CD4-positive, alpha-beta memory T cell (primary cell): ENCODE results near the gene FXYD5. TPM values are rescaled to one million over a fixed set of nuclear protein-coding genes. Genes with fewer than 3 reads are reported as not detected.
A peak's percentile ranks its signal among the peaks of the same experiment; 100 is the strongest.
"Not testable (repeated sequence)": the region's sequence is repeated elsewhere in the genome, so short reads cannot be mapped to it uniquely, and the experiment has no call there.

Source experiments
- CTCF ChIA-PET: fragments of 350-600 bp; sonication (Branson Sonifier 250); formaldehyde crosslinking; loops from one replicate; lab custom pipeline; 2021; ENCODE audit warnings: inconsistent platforms; ENCODE audit not compliant: partially characterized antibody; lab: Charles Lee
- POLR2A ChIA-PET: fragments of 350-600 bp; sonication (Branson Sonifier 250); formaldehyde crosslinking; loops from one replicate; lab custom pipeline; 2021; ENCODE audit not compliant: partially characterized antibody; lab: Charles Lee
- DNase-seq, 5 donors: peaks; one replicate each; pipeline versions ENCODE4 v3.0.0 to v3.0.0-alpha.2; 2020 to 2022; ENCODE audit warnings: mixed read lengths in 1 of 5
- H3K27ac ChIP-seq: one replicate; pipeline ENCODE4 v1.7.0; 2013; ENCODE audit warnings: low read depth, low read length
- H3K27me3 ChIP-seq: 2 replicates; pipeline ENCODE4 v1.7.0; 2013; ENCODE audit warnings: mild to moderate bottlenecking, low read length, moderate library complexity; ENCODE audit not compliant: insufficient read depth
- H3K36me3 ChIP-seq: 2 replicates; pipeline ENCODE4 v1.7.0; 2013; ENCODE audit warnings: mild to moderate bottlenecking, low read length, moderate library complexity; ENCODE audit not compliant: insufficient read depth
- H3K4me1 ChIP-seq: 2 replicates; pipeline ENCODE4 v1.7.0; 2013; ENCODE audit warnings: mild to moderate bottlenecking, low read length, moderate library complexity; ENCODE audit not compliant: insufficient read depth
- H3K4me3 ChIP-seq, 2 donors: one replicate each; pipeline ENCODE4 v1.7.0; 2013; ENCODE audit warnings: low read length in 2 of 2, mild to moderate bottlenecking in 1 of 2
- H3K9me3 ChIP-seq, 2 donors: one replicate each; pipeline ENCODE4 v1.7.0; 2013; ENCODE audit warnings: low read length in 2 of 2, control low read depth in 1 of 2; ENCODE audit not compliant: control insufficient read depth in 1 of 2
- H3K27ac Mint-ChIP-seq, 7 donors: one replicate each; pipeline ENCODE4 v1.8.0; 2020 to 2021; ENCODE audit warnings: mixed read lengths in 7 of 7, mild to moderate bottlenecking in 6 of 7, inconsistent platforms in 3 of 7, moderate library complexity in 3 of 7
- H3K27me3 Mint-ChIP-seq, 2 donors: one replicate each; pipeline ENCODE4 v1.8.0; 2020 to 2021; ENCODE audit warnings: mixed read lengths in 2 of 2
- H3K36me3 Mint-ChIP-seq, 2 donors: one replicate each; pipeline ENCODE4 v1.8.0; 2020 to 2021; ENCODE audit warnings: mixed read lengths in 2 of 2, inconsistent platforms in 1 of 2, mild to moderate bottlenecking in 1 of 2
- H3K4me1 Mint-ChIP-seq, 4 donors: one replicate each; pipeline ENCODE4 v1.8.0; 2020 to 2021; ENCODE audit warnings: mixed read lengths in 4 of 4, mild to moderate bottlenecking in 1 of 4
- H3K4me3 Mint-ChIP-seq, 8 donors: one replicate each; pipeline ENCODE4 v1.8.0; 2020 to 2021; ENCODE audit warnings: mixed read lengths in 8 of 8, mild to moderate bottlenecking in 7 of 8, moderate library complexity in 6 of 8, inconsistent platforms in 3 of 8
- H3K9me3 Mint-ChIP-seq, 8 donors: one replicate each; pipeline ENCODE4 v1.8.0; 2020 to 2021; ENCODE audit warnings: mixed read lengths in 8 of 8, mild to moderate bottlenecking in 5 of 8, inconsistent platforms in 3 of 8, moderate library complexity in 1 of 8
- intact Hi-C: fragments of 100-400 bp; cut with micrococcal nuclease; formaldehyde crosslinking; loops from one replicate; pipeline ENCODE4 v1.15.1; 2023
- polyA plus RNA-seq, 2 donors: library from polyadenylated mRNA; unstranded; fragments of 300-500 nt; fragmentation: Illumina TruSeq; gene quantifications; one replicate each; pipeline ENCODE4 v1.2.3, GENCODE V29; 2021
- total RNA-seq, 2 experiments: library from RNA; stranded (reverse); gene quantifications; one replicate each; pipeline ENCODE4 v1.2.3, GENCODE V29; 2021

The FXYD5 gene
- total and polyA plus RNA-seq, 4 experiments from 2014 or later = 452 to 833 (median 479) TPM

- ChIA-PET POLR2A (no interaction called here), CTCF (interaction anchor here (1.3 kb wide), 1 partner anchor 67 kb away, joined by 3 read pairs; no protein-coding TSS in a partner anchor)
- peak overlapping the region in 1 of 8 donors; percentile 30 for H3K4me3 Mint-ChIP-seq
- H3K27me3 Mint-ChIP-seq = no peaks in the 10 kb centered on the region
- Histone ChIP-seq H3K27me3 (no peaks in the 10 kb centered on the region), H3K9me3 (no peaks in the 10 kb centered on the region), H3K4me1 (peaks cover 14% of the 10 kb centered on the region), H3K4me3 (no peak overlapping the region), H3K27ac (no peak overlapping the region), H3K36me3 (no peaks in the 10 kb centered on the region)
- H3K36me3 Mint-ChIP-seq = peaks cover 0 to 11% of the 10 kb centered on the region in 2 donors
- H3K9me3 Mint-ChIP-seq = no peaks in the 10 kb centered on the region
- intact Hi-C loops = loop anchor here (1.0 to 5.0 kb wide), 2 partner anchors 22 to 38 kb away; no protein-coding TSS in a partner anchor
- no peak for DNase-seq
- H3K27ac Mint-ChIP-seq = peak overlapping the region in 6 of 7 donors; percentile 5 to 88 (median 31)
- peaks cover 7 to 34% (median 15%) of the 10 kb centered on the region in 4 donors for H3K4me1 Mint-ChIP-seq
Measured at GRCh38 chr19:35150445-35150844, 4.1 kb upstream of the FXYD5 start.

GRCh38 chr19:35151273-35152065, 3.1 kb upstream of the FXYD5 start:
- Mint-ChIP-seq H3K4me3 (no peak overlapping the region), H3K27ac (peak overlapping the region in 2 of 7 donors; percentile 30 to 99), H3K27me3 (no peaks in the 10 kb centered on the region), H3K9me3 (no peaks in the 10 kb centered on the region), H3K4me1 (peaks cover 14 to 39% (median 22%) of the 10 kb centered on the region in 4 donors), H3K36me3 (peaks cover 8 to 20% of the 10 kb centered on the region in 2 donors)
- H3K4me3 ChIP-seq = no peak overlapping the region
- intact Hi-C loops = loop anchor here (5.0 kb wide), 1 partner anchor 39 kb away; no protein-coding TSS in a partner anchor
- H3K27me3 ChIP-seq = no peaks in the 10 kb centered on the region
- ChIA-PET POLR2A (interaction anchor here (0.7 to 7.5 kb wide), 4 partner anchors 8 to 63 kb away, joined by 3 to 126 read pairs (median 56); partner anchors contain the start of gene FXYD7), CTCF (interaction anchor here (1.9 to 4.2 kb wide), 2 partner anchors 8 to 16 kb away, joined by 5 to 90 read pairs; partner anchors contain the start of gene FXYD7)
- no peak for DNase-seq
- H3K4me1 ChIP-seq = peaks cover 23% of the 10 kb centered on the region
- no peaks in the 10 kb centered on the region for H3K9me3 ChIP-seq
- no peak overlapping the region for H3K27ac ChIP-seq
- H3K36me3 ChIP-seq = no peaks in the 10 kb centered on the region

GRCh38 chr19:35153129-35153522, 1.4 kb upstream of the FXYD5 start:
- H3K4me1 ChIP-seq = peaks cover 40% of the 10 kb centered on the region
- H3K27me3 Mint-ChIP-seq = not testable (repeated sequence)
- H3K4me1 Mint-ChIP-seq = peaks cover 24 to 54% (median 32%) of the 10 kb centered on the region in 4 donors

GRCh38 chr19:35153701-35154524, 622 bp upstream of the FXYD5 start:
- ChIA-PET POLR2A (interaction anchor here (0.7 to 10.5 kb wide), 18 partner anchors 8 to 115 kb away, joined by 3 to 140 read pairs (median 7); partner anchors contain the start of genes FXYD7 and USF2), CTCF (interaction anchor here (0.7 to 4.2 kb wide), 25 partner anchors 9 to 110 kb away, joined by 3 to 90 read pairs (median 6); partner anchors contain the start of genes FXYD7 and LGI4)
- H3K4me1 Mint-ChIP-seq = peaks cover 29 to 61% (median 39%) of the 10 kb centered on the region in 4 donors
- Histone ChIP-seq H3K9me3 (no peaks in the 10 kb centered on the region), H3K36me3 (peaks cover 23% of the 10 kb centered on the region), H3K4me3 (peak overlapping the region; percentile 91 to 95), H3K27me3 (no peaks in the 10 kb centered on the region), H3K27ac (peak overlapping the region; percentile 91), H3K4me1 (peaks cover 47% of the 10 kb centered on the region)
- H3K36me3 Mint-ChIP-seq = peaks cover 29 to 41% of the 10 kb centered on the region in 2 donors
- H3K9me3 Mint-ChIP-seq = no peaks in the 10 kb centered on the region
- H3K27me3 Mint-ChIP-seq = no peaks in the 10 kb centered on the region
- peak overlapping the region; percentile 98 to 100 (median 99) for H3K4me3 Mint-ChIP-seq
- DNase-seq = peak; percentile 67 to 76 (median 72)
- intact Hi-C loops = loop anchor here (1.0 to 5.0 kb wide), 3 partner anchors 13 to 57 kb away; no protein-coding TSS in a partner anchor
- H3K27ac Mint-ChIP-seq = peak overlapping the region; percentile 98 to 99 (median 99)

More at GRCh38 chr19:35153129-35153522, 1.4 kb upstream of the FXYD5 start:
- not testable (repeated sequence) for H3K27ac ChIP-seq, H3K27me3 ChIP-seq, H3K9me3 ChIP-seq, DNase-seq, H3K9me3 Mint-ChIP-seq
- CTCF ChIA-PET = interaction anchor here (1.0 to 4.2 kb wide), 19 partner anchors 10 to 103 kb away, joined by 3 to 90 read pairs (median 6); partner anchors contain the start of gene FXYD7
- H3K4me3 Mint-ChIP-seq = peak overlapping the region; percentile 98 to 100 (median 99)
- POLR2A ChIA-PET = interaction anchor here (1.1 to 10.5 kb wide), 12 partner anchors 9 to 116 kb away, joined by 3 to 140 read pairs (median 16); partner anchors contain the start of genes FXYD7 and USF2
- H3K4me3 ChIP-seq = peak overlapping the region; percentile 91 to 95
- intact Hi-C loops = loop anchor here (1.0 to 5.0 kb wide), 2 partner anchors 12 to 41 kb away; no protein-coding TSS in a partner anchor
- H3K36me3 Mint-ChIP-seq = peaks cover 21 to 33% of the 10 kb centered on the region in 2 donors
- peaks cover 16% of the 10 kb centered on the region for H3K36me3 ChIP-seq
- peak overlapping the region in 6 of 7 donors; percentile 75 to 99 (median 94) for H3K27ac Mint-ChIP-seq

- no peaks in the 10 kb centered on the region for H3K27me3 Mint-ChIP-seq
- H3K36me3 Mint-ChIP-seq = peaks cover 40 to 53% of the 10 kb centered on the region in 2 donors
- no peaks in the 10 kb centered on the region for H3K9me3 Mint-ChIP-seq
Measured at GRCh38 chr19:35155441-35155840, 906 bp downstream of the FXYD5 start.

GRCh38 chr19:35155981-35156672, 1.6 kb downstream of the FXYD5 start:
- Mint-ChIP-seq H3K36me3 (peaks cover 47 to 60% of the 10 kb centered on the region in 2 donors), H3K27me3 (no peaks in the 10 kb centered on the region), H3K4me1 (peaks cover 35 to 74% (median 47%) of the 10 kb centered on the region in 4 donors), H3K9me3 (no peaks in the 10 kb centered on the region), H3K4me3 (peak overlapping the region; percentile 98 to 100 (median 99)), H3K27ac (peak overlapping the region; percentile 98 to 99 (median 99))
- Histone ChIP-seq H3K4me1 (peaks cover 63% of the 10 kb centered on the region), H3K36me3 (peaks cover 45% of the 10 kb centered on the region), H3K9me3 (no peaks in the 10 kb centered on the region), H3K27ac (peak overlapping the region; percentile 91), H3K27me3 (no peaks in the 10 kb centered on the region), H3K4me3 (peak overlapping the region; percentile 91 to 95)
- ChIA-PET CTCF (interaction anchor here (2.8 kb wide), 1 partner anchor 14 kb away, joined by 8 read pairs; the partner anchor contains the start of gene FXYD7), POLR2A (interaction anchor here (3.4 to 10.5 kb wide), 4 partner anchors 13 to 84 kb away, joined by 24 to 140 read pairs (median 118); partner anchors contain the start of gene FXYD7)
- no peak for DNase-seq
- intact Hi-C loops = no loop called here

More at GRCh38 chr19:35155441-35155840, 906 bp downstream of the FXYD5 start:
- H3K4me1 ChIP-seq = peaks cover 56% of the 10 kb centered on the region
- DNase-seq = no peak
- H3K36me3 ChIP-seq = peaks cover 38% of the 10 kb centered on the region
- H3K27me3 ChIP-seq = no peaks in the 10 kb centered on the region
- CTCF ChIA-PET = interaction anchor here (2.5 to 2.8 kb wide), 2 partner anchors 14 to 80 kb away, joined by 8 to 18 read pairs; partner anchors contain the start of gene FXYD7
- H3K4me3 Mint-ChIP-seq = peak overlapping the region; percentile 98 to 100 (median 99)
- POLR2A ChIA-PET = interaction anchor here (0.8 to 10.5 kb wide), 8 partner anchors 12 to 308 kb away, joined by 3 to 140 read pairs (median 24); partner anchors contain the start of genes FXYD7 and USF2
- H3K4me1 Mint-ChIP-seq = peaks cover 35 to 70% (median 45%) of the 10 kb centered on the region in 4 donors
- H3K27ac ChIP-seq = peak overlapping the region; percentile 91
- H3K4me3 ChIP-seq = peak overlapping the region; percentile 91 to 95
- H3K27ac Mint-ChIP-seq = peak overlapping the region; percentile 98 to 99 (median 99)
- no peaks in the 10 kb centered on the region for H3K9me3 ChIP-seq
- intact Hi-C loops = no loop called here
